Measurements from ENCODE around the gene IGF2BP3. TPM values are rescaled to one million over a fixed set of nuclear protein-coding genes. Genes with fewer than 3 reads are reported as not detected.

IGF2BP3 gene
- total RNA-seq, 2 experiments from 2014 or later = 0.64 to 1.1 TPM

DNA sequence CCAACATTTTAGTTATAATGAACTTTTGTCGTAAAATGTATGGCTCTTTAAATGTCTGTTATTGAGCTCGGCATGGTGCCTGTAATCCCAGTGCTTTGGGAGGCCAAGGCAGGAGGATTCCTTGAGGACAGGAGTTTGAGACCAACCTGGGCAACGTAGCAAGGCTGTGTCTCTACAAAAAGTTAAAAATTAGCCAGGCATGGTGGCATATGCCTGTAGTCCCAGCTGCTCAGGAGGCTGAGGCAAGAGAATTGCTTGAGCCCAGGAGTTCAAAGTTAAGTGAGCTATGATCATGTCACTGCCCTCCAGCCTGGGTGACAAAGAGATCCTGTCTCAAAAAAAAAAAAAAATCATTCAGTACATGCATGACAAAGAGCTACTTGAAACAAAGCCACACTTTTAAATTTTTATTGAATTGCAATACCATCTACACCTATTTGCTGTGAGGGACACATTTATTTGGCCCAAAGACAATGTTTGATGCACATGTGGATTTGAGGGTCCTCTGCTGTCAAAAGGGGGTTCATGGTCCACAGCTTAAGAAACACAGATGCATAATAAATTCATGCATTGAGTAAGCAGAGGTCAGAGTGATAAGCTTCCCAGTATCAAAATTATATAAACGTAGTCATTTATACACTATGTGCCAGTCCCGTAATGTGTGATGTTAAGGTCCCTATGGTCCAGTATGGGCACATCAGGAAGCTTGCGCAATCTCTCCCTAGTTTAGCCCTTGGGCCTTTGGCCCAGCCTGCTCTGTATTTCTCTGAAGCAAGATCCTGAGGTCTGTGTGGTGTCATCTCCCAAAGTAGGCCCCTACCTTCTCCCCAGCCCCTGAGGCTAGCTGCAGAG, 175.5 kb downstream of the IGF2BP3 start:
- DNase-seq (no peak), ATAC-seq (no peak)
- ChIA-PET POLR2A (interaction anchor here (0.6 kb wide), 1 partner anchor 10 kb away, joined by 5 read pairs; no protein-coding TSS in a partner anchor), CTCF (interaction anchor here (0.6 to 1.8 kb wide), 9 partner anchors 12 to 303 kb away, joined by 3 to 13 read pairs (median 3); no protein-coding TSS in a partner anchor)
- intact Hi-C loops (cut with DNase I, micrococcal nuclease) = loop anchor here in 1 of 2 experiments (5.0 kb wide), 1 partner anchor 282 kb away; the partner anchor contains the start of gene HYCC1
- H3K4me1 Mint-ChIP-seq = peaks cover 10% of the 10 kb centered on the region
- no peaks in the 10 kb centered on the region for H3K27me3 Mint-ChIP-seq
- H3K27ac Mint-ChIP-seq = no peak overlapping the region
- peaks cover 4% of the 10 kb centered on the region for H3K36me3 Mint-ChIP-seq (ENCODE audit: low read depth)
- H3K9me3 Mint-ChIP-seq (ENCODE audit: low read depth) = peaks cover 4% of the 10 kb centered on the region
- no peak overlapping the region for H3K4me3 Mint-ChIP-seq

DNA sequence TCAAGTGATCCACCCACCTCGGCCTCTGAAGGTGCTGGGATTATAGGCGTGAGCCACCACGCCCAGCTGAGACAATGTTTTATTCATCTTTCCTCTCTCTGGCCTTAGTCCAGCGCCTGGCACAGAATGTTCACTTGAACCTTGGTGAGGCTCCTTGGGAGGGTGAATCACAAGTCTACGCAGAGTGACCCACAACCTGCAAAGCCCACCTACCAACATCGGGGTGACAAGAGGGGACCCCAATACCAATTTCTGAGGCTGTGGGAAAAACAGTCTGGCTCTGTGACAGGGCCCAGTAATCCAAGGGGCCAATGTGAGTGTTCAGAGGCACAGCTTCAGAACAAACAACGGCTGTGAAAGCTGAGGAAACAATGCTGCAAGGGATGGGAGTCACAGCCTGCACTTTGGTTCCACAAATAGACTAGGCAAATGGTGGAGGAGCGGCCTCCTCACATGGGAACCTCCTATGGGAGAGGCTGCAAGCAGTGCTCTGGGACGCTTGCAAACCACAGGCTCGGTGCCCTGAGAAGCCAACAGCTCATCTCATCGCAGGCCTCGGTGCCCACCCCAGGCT, 176.7 kb downstream of the IGF2BP3 start:
- Mint-ChIP-seq H3K27me3 (no peaks in the 10 kb centered on the region), H3K9me3 (ENCODE audit: low read depth) (peaks cover 4% of the 10 kb centered on the region), H3K4me3 (no peak overlapping the region), H3K36me3 (ENCODE audit: low read depth) (no peaks in the 10 kb centered on the region), H3K27ac (no peak overlapping the region), H3K4me1 (peaks cover 7% of the 10 kb centered on the region)
- POLR2A ChIA-PET = no interaction called here
- CTCF ChIA-PET = interaction anchor here (0.8 to 1.8 kb wide), 3 partner anchors 8 to 254 kb away, joined by 3 to 13 read pairs (median 3); no protein-coding TSS in a partner anchor
- intact Hi-C loops (cut with DNase I, micrococcal nuclease) = no loop called here
- ATAC-seq (no peak), DNase-seq (no peak)

DNA sequence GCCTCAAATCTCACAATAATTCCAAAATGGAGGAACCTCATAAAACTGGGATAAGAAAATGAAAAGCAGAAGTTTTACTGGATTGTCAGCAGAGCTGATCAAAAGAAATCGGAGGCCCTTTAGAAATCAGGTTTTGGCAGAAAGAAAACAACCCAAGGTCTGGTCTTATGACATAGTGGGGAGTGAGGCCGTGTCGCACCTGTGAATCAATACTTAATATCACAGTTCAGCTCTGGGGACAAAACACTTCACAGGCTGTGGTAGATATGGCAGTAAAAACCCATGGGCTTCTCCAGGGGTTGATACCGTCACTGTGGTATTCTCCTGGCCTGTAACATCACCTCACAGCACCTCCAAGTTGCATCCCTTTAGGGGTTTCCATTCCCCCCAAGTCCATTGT, 177.7 kb downstream of the IGF2BP3 start:
- DNase-seq = no peak
- Mint-ChIP-seq H3K4me3 (no peak overlapping the region), H3K4me1 (peaks cover 9% of the 10 kb centered on the region), H3K27ac (no peak overlapping the region), H3K9me3 (ENCODE audit: low read depth) (no peaks in the 10 kb centered on the region), H3K27me3 (no peaks in the 10 kb centered on the region), H3K36me3 (ENCODE audit: low read depth) (no peaks in the 10 kb centered on the region)
- ATAC-seq = no peak
- ChIA-PET POLR2A (no interaction called here), CTCF (interaction anchor here (0.6 to 1.5 kb wide), 4 partner anchors 9 to 182 kb away, joined by 3 to 6 read pairs (median 3); no protein-coding TSS in a partner anchor)
- intact Hi-C loops (cut with DNase I, micrococcal nuclease) = no loop called here

DNA sequence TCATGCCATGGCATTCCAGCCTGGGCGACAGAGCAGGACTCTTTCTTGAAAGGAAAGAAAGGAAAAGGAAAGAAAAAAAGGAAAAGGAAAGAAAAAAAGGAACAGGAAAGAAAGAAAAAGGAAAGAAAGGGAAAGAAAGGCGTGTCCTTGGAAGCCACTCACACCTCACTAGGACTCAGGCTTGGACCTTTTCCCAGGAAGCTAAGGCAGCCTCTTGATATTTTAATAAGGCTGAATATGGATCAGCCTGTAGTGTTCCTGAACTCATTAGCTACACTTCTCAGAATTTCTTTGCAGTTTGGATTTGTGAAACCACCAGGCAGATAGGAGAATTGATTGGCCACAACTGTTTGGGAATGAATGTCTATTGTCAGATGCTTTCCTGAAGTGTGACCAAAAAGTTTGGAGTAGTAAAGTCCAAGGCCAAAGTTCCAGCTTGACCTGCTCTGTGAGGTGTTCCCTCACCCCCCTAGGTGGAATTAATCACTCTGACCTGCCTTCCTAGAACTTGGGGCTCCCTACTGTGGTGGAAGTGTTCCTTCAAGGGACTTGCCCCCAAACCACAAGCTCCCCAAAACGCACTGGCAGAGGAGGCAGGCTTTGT, 178.2 kb downstream of the IGF2BP3 start:
- Mint-ChIP-seq H3K9me3 (ENCODE audit: low read depth) (no peaks in the 10 kb centered on the region), H3K27me3 (no peaks in the 10 kb centered on the region), H3K36me3 (ENCODE audit: low read depth) (no peaks in the 10 kb centered on the region), H3K27ac (no peak overlapping the region), H3K4me3 (no peak overlapping the region), H3K4me1 (peaks cover 10% of the 10 kb centered on the region)
- ChIA-PET CTCF (interaction anchor here (1.1 to 1.5 kb wide), 3 partner anchors 12 to 52 kb away, joined by 3 to 6 read pairs (median 4); no protein-coding TSS in a partner anchor), POLR2A (no interaction called here)
- intact Hi-C loops (cut with DNase I, micrococcal nuclease) = no loop called here
- DNase-seq (no peak), ATAC-seq (no peak)

DNA sequence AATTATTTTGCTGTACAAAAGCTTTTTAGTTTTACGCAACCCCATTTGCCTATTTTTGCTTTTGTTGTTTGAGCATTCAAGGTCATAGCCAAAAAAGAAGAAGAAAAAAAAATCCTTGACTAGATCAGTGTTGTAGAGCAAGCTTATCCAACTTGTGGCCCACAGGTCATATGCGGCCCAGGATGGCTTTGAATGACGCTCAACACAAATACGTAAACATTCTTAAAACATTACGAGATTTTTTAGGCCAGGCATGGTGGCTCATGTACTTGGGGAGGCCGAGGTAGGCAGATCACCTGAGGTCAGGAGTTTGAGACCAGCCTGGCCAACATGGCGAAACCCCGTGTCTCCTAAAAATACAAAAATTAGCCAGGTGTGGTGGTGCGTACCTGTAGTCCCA, 179.3 kb downstream of the IGF2BP3 start:
- H3K9me3 Mint-ChIP-seq (ENCODE audit: low read depth) = no peaks in the 10 kb centered on the region
- peaks cover 10% of the 10 kb centered on the region for H3K4me1 Mint-ChIP-seq
- DNase-seq (no peak), ATAC-seq (no peak)
- no peak overlapping the region for H3K4me3 Mint-ChIP-seq
- CTCF ChIA-PET = interaction anchor here (0.7 to 1.7 kb wide), 4 partner anchors 11 to 18 kb away, joined by 4 to 8 read pairs (median 5); no protein-coding TSS in a partner anchor
- POLR2A ChIA-PET = no interaction called here
- H3K27me3 Mint-ChIP-seq = no peaks in the 10 kb centered on the region
- H3K27ac Mint-ChIP-seq = no peak overlapping the region
- H3K36me3 Mint-ChIP-seq (ENCODE audit: low read depth) = no peaks in the 10 kb centered on the region
- intact Hi-C loops (cut with DNase I, micrococcal nuclease) = no loop called here

DNA sequence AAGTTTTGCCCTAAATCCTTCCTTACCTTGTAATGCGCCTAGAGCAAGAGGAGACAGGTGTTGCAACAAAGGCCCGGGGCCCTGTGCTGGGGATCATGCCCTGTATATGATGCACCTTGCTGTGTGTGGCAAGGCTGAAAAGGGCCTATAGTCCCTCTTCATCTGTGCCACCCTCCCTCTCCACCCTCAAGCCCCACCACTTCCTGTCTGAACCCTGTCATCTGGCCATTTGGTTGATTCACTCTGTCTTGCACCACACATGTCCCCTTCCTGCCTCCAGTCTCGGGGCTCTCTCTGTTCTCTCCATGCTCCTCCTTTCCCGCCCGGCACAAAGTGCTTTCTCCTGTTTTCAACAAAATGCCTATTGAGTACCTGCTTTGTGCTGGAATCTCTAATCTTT, 182.7 kb downstream of the IGF2BP3 start:
- POLR2A ChIA-PET = no interaction called here
- CTCF ChIA-PET = interaction anchor here (0.6 to 1.7 kb wide), 4 partner anchors 10 to 142 kb away, joined by 3 to 4 read pairs (median 3); no protein-coding TSS in a partner anchor
- ATAC-seq (peak; percentile 69), DNase-seq (peak; percentile 32)
- Mint-ChIP-seq H3K27ac (no peak overlapping the region), H3K4me3 (no peak overlapping the region), H3K36me3 (ENCODE audit: low read depth) (no peaks in the 10 kb centered on the region), H3K4me1 (peaks cover 13% of the 10 kb centered on the region), H3K27me3 (no peaks in the 10 kb centered on the region), H3K9me3 (ENCODE audit: low read depth) (no peaks in the 10 kb centered on the region)
- intact Hi-C loops (cut with DNase I, micrococcal nuclease) = no loop called here

DNA sequence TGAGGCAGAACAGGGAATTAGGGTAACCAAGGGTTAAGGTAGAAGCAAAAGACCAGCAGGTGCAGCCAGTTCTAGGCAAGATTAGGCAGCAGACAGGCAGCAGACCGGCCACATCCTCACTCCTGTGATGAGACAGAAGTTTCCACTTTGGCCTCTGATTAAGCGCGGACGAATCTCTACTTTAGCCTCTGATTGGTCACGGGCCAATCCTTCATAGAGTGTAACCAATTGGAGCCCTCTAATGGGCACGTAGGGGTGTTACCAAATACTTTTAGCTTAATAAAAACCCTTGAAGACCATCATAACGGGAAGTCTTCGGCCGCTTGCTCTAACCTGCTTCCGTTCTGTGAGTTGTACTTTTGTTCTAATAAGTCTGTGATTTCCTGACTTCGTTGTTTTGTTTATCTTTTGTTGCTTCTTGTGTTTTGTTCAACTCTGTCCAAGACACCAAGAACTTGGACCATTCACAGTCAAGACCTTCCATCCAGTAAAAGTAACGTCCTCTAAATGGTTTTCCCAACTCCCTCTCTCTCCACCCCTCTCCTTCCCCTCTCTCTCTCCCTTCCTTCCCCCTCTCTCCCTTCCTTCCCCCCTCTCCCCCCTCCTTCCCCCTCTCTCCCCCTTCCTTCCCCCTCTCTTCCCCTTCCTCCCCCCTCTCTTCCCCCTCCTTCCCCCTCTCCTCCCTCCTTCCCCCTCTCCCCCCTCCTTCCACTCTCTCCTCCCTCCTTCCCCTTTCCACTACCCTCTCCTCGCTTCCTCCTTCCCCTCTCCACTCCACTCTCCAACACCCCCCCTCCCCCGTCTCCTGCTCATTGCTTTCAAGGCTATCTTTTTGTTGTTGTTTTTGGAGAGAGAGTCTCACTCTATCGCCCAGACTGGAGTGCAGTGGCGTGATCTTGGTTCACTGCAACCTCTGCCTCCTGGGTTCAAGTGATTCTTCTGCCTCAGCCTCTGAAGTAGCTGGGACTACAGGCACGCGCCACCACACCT, 184.3 kb downstream of the IGF2BP3 start:
- Mint-ChIP-seq H3K4me1 (peaks cover 13% of the 10 kb centered on the region), H3K4me3 (no peak overlapping the region), H3K27ac (no peak overlapping the region), H3K9me3 (ENCODE audit: low read depth) (no peaks in the 10 kb centered on the region), H3K36me3 (ENCODE audit: low read depth) (no peaks in the 10 kb centered on the region), H3K27me3 (no peaks in the 10 kb centered on the region)
- CTCF ChIA-PET = interaction anchor here (1.2 to 4.6 kb wide), 3 partner anchors 8 to 25 kb away, joined by 3 to 30 read pairs (median 4); no protein-coding TSS in a partner anchor
- intact Hi-C loops (cut with DNase I, micrococcal nuclease) = no loop called here
- no peak for ATAC-seq
- no peak for DNase-seq
- POLR2A ChIA-PET = no interaction called here

DNA sequence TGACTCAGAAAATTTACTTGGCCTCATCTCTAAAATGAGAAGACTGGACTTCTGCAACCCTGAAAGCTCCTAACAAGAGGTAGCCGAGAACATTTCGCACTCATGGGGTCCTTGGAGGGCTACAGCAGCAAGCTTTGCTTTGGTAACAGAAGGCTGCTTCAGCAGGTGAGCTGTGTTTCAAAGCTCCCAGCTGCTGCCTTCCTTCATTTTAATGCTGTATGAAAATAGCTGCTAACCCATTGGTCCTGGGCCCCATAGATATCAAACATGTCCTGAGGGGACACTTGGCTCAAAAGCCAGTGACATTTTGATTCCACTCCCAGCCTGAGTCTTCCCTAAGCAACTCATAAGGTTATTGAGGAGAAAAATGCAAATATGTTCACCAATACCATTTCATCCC, 185.4 kb downstream of the IGF2BP3 start:
- ChIA-PET POLR2A (interaction anchor here (0.7 kb wide), 1 partner anchor 10 kb away, joined by 5 read pairs; no protein-coding TSS in a partner anchor), CTCF (interaction anchor here (0.7 to 4.6 kb wide), 4 partner anchors 11 to 179 kb away, joined by 4 to 30 read pairs (median 4); no protein-coding TSS in a partner anchor)
- Mint-ChIP-seq H3K36me3 (ENCODE audit: low read depth) (no peaks in the 10 kb centered on the region), H3K27ac (no peak overlapping the region), H3K9me3 (ENCODE audit: low read depth) (no peaks in the 10 kb centered on the region), H3K4me1 (peaks cover 13% of the 10 kb centered on the region), H3K27me3 (no peaks in the 10 kb centered on the region), H3K4me3 (no peak overlapping the region)
- ATAC-seq (no peak), DNase-seq (no peak)
- intact Hi-C loops (cut with DNase I, micrococcal nuclease) = no loop called here

DNA sequence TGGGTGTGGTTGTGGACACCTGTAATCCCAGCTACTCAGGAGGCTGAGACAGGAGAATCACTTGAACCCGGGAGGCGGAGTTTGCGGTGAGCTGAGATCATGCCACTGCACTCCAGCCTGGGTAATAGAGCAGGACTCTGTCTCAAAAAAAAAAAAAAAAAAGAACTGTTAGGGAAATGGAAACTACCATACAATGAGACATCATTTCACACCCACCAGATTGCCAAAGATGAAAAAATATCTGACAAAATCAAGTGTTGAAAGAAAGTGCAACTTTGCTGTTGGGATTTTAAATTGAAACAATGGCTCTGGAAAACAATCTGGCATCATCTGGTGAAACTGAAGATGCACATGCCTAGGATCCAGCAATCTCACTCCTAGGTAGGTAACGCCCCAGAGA, 187.2 kb downstream of the IGF2BP3 start:
- CTCF ChIA-PET = interaction anchor here (0.6 to 4.6 kb wide), 5 partner anchors 10 to 20 kb away, joined by 3 to 30 read pairs (median 3); no protein-coding TSS in a partner anchor
- no peaks in the 10 kb centered on the region for H3K27me3 Mint-ChIP-seq
- POLR2A ChIA-PET = no interaction called here
- ATAC-seq (peak; percentile 53), DNase-seq (no peak)
- H3K36me3 Mint-ChIP-seq (ENCODE audit: low read depth) = no peaks in the 10 kb centered on the region
- H3K4me3 Mint-ChIP-seq = no peak overlapping the region
- peaks cover 8% of the 10 kb centered on the region for H3K4me1 Mint-ChIP-seq
- no peak overlapping the region for H3K27ac Mint-ChIP-seq
- intact Hi-C loops (cut with DNase I, micrococcal nuclease) = no loop called here
- no peaks in the 10 kb centered on the region for H3K9me3 Mint-ChIP-seq (ENCODE audit: low read depth)

DNA sequence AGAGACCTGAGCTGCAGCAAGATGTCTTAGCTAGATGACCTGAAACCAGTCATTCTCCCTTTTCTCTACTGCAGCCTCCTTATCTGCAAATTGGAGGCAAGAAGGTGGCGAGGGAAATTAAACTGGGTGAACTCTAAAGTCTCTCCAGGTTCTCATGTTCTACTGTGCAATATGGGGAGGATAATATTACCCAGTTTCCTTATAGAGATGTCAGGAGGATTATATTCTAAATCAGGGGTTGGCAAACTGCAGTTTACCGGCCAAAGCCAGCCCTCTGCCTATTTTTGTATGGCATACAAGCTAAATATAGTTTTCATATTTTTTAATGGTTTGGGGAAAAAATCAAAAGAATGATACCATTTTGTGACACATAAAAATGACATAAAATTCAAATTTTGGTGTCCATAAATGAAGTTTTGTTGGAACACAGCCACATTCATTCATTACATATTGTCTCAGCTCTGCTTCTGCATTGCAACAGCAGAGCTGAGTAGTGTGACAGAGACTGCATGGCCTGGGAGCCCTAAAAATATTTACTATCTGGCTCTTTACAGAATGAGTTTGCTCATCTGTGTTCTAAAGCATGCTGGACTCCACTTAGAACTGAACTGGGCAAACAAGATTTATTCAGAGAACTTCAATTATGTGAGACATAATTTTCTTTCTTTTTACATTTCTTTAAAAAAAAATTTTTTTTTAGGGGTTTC, 190.3 kb downstream of the IGF2BP3 start:
- CTCF ChIA-PET = interaction anchor here (0.8 to 2.2 kb wide), 8 partner anchors 10 to 267 kb away, joined by 3 to 7 read pairs (median 4); no protein-coding TSS in a partner anchor
- Mint-ChIP-seq H3K36me3 (ENCODE audit: low read depth) (no peaks in the 10 kb centered on the region), H3K9me3 (ENCODE audit: low read depth) (no peaks in the 10 kb centered on the region), H3K4me3 (no peak overlapping the region), H3K4me1 (peaks cover 3% of the 10 kb centered on the region), H3K27me3 (no peaks in the 10 kb centered on the region), H3K27ac (no peak overlapping the region)
- intact Hi-C loops (cut with DNase I, micrococcal nuclease) = loop anchor here in 1 of 2 experiments (5.0 kb wide), 1 partner anchor 252 kb away; the partner anchor contains the start of gene TRA2A
- no peak for ATAC-seq
- no peak for DNase-seq
- POLR2A ChIA-PET = interaction anchor here (0.6 kb wide), 1 partner anchor 210 kb away, joined by 3 read pairs; no protein-coding TSS in a partner anchor
